NCI-H2227 (cell line): Measurements from ENCODE around the gene MIPOL1.
"Not testable (repeated sequence)": the region's sequence is repeated elsewhere in the genome, so short reads cannot be mapped to it uniquely, and the experiment has no call there.

Experiments
- DNase-seq: peaks from one replicate; lab custom pipeline; 2025; ENCODE audit not compliant: unreplicated experiment; lab: John Stamatoyannopoulos, UW

Gene MIPOL1

DNA sequence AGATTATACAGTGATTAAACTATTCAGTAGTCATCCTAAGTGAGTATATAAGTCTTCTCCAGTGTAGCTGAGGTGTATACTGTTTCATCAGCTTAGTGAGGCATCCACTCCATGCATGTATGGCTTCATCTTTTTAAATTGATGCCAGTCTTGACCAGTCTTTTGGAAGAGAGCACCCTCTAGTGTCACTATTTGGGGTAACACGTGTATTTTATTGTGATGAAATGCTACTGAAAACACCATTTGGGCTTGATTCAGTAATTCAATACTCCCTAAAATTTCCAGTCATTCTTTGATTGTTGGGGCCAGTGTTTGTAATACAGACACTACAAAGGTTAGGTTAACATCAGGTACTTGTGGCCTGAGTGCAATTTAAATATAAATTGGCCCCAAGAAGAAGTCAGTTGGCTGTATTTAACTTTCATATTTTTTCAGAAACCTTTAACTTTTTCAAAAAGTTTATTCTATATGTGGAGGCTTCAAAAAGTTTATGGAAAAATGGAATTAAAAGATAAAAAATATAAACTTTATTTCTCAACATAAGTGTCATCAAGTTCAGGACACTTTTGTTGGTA is 35.3 kb downstream of the MIPOL1 start:
- peak; percentile 68 for DNase-seq

- DNase-seq = no peak
Measured at GRCh38 chr14:37234222-37234621, 36.5 kb downstream of the MIPOL1 start.

GRCh38 chr14:37236044-37236443 is 38.3 kb downstream of the MIPOL1 start:
- not testable (repeated sequence) for DNase-seq

GRCh38 chr14:37237094-37237493 is 39.4 kb downstream of the MIPOL1 start:
- DNase-seq = no peak

GRCh38 chr14:37237735-37238200 is 40.0 kb downstream of the MIPOL1 start:
- no peak for DNase-seq

- no peak for DNase-seq
Measured at GRCh38 chr14:37241198-37241597, 43.5 kb downstream of the MIPOL1 start.

- DNase-seq = peak; percentile 58
Measured at GRCh38 chr14:37246427-37246829, 48.7 kb downstream of the MIPOL1 start.

DNA sequence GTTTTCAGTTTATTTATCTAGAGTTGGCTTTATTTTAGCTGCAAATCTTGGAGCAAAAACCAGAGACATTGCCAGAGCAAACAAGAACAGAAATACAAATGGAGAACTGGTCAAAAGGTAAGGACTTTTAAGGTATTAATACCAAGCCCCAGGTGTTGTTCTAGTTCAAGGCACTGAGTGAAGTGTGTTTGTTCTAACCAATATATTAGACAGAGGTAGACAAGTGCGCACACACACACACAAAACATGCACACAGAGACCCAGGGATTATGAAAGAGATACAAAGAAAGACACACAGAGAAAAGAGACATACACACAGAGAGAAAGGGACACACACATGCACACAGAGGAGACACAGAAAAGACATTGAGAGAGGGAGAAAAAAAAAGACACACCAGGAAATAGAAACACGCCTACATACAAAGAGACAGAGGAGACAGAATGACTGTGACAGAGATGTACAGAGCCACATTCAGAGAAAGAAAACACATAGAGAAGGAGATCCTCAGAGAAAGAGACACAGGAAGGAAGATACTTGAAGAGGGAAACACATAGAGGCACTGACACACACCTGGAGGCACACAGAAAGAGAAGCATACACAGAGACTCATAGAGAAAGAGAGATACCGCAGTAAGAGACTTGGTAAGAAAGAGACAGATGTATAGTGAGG is 50.2 kb downstream of the MIPOL1 start:
- no peak for DNase-seq

GRCh38 chr14:37251775-37252174 is 54.0 kb downstream of the MIPOL1 start:
- DNase-seq = no peak

- DNase-seq = no peak
Measured at GRCh38 chr14:37252434-37252833, 54.7 kb downstream of the MIPOL1 start.

GRCh38 chr14:37253905-37254304 is 56.2 kb downstream of the MIPOL1 start:
- DNase-seq = peak; percentile 17

DNA sequence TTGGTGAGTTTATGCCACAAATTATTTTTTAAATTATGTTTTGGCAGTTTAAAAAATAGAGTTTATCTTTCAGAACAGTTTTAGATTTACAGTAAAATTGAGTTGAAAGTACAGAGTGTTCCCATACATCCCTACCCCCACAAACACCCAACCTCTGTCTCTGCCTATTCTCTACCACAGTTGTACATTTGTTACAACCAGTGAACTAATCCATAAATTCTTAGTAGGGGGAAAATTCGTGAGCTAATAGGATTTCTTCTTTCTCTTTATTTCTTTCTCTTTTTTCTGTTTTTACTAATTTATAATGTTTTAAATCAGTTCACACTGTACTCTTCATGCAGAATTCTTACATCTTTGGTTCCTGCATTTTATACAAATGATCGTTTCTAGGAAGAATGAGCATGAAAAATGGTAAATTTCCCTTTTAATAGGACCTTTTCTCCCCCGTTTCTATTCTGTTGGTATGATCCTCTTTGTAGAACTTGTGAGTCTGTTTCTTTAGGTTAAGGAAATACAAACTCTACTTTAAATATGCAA is 56.7 kb downstream of the MIPOL1 start:
- no peak for DNase-seq

GRCh38 chr14:37257501-37258070 is 59.8 kb downstream of the MIPOL1 start:
- no peak for DNase-seq

DNA sequence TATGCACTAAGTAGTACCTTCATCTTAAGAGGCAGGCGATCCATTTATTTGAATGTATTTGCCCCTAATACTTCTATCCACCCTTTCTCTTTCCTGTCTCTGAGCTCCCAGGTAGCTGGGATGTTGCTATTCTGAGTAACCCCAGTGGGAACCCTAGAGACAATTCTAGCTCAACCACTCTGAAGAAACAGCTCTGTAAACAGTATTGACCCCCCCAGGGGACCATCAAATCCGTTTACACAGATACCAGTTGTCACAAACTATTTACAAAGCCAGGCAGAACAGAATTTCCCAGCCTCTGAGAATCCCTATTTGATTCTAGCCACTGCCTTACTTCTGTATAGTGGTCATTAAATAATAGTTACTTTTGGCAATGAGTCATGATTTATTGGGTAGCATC is 64.9 kb downstream of the MIPOL1 start:
- no peak for DNase-seq

- DNase-seq = no peak
Measured at GRCh38 chr14:37263656-37264236, 66.0 kb downstream of the MIPOL1 start.

- no peak for DNase-seq
Measured at GRCh38 chr14:37268788-37269187, 71.1 kb downstream of the MIPOL1 start.

DNA sequence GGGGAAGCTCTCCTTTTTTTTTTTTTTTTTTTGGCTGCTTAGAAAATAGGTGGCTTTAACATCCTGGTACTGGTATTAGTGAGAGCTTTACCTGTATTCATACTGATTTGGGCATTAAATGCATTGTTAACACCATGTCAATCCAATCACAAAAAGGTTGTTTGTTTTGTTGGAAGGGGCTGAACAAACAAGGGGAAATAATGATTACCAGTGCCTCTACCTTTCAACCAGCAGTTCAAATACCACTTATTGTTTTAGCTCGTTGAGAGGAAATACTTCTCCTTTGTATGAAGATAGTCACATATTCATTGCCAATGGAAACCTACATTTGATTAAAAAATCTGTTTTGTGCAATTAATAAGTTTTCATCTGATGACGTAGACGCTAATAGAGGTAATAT is 72.9 kb downstream of the MIPOL1 start:
- DNase-seq = no peak

GRCh38 chr14:37272569-37272968 is 74.8 kb downstream of the MIPOL1 start:
- no peak for DNase-seq

- DNase-seq = no peak
Measured at GRCh38 chr14:37274652-37275051, 76.9 kb downstream of the MIPOL1 start.

DNA sequence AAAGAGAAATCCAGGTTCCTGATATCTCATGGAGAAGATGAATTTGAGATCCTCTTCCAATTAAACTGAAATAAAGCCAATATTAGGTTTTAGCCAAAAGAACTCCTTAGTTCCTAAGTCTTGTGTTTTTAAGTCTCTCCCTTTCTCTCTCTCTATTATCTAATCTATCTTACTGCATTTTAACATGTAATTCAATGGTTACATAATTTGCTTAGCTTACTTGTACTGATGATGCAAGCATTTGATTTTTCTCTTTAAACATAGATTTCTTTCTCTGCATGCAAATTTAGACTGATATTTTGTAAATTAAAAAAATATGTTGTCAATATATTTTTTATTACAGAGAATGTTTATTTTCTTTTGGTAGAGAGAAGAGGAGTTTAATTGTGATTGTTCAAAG is 78.2 kb downstream of the MIPOL1 start:
- DNase-seq = no peak

- DNase-seq = no peak
Measured at GRCh38 chr14:37278636-37279538, 81.2 kb downstream of the MIPOL1 start.
